NT2/D1 (cell line): ENCODE data around the gene PASK.
"Not testable (repeated sequence)": the region's sequence is repeated elsewhere in the genome, so short reads cannot be mapped to it uniquely, and the experiment has no call there.

Experiments used
- DNase-seq: peaks from one replicate; pipeline ENCODE4 v3.0.0-alpha.2; 2011; ENCODE audit warnings: low read depth, low spot score
- H3K27me3 ChIP-seq: 2 replicates; pipeline ENCODE4 v1.6.0; 2011; ENCODE audit warnings: mild to moderate bottlenecking; ENCODE audit not compliant: insufficient read length, insufficient read depth
- H3K36me3 ChIP-seq: 2 replicates; pipeline ENCODE4 v1.6.1; 2011; ENCODE audit warnings: mild to moderate bottlenecking, low read length, mixed read lengths; ENCODE audit not compliant: insufficient read depth, insufficient read length
- H3K4me1 ChIP-seq: 2 replicates; pipeline ENCODE4 v1.5.1; 2011; ENCODE audit not compliant: insufficient read depth, insufficient read length
- H3K4me3 ChIP-seq: 2 replicates; pipeline ENCODE4 v1.5.1; 2011; ENCODE audit warnings: low read depth; ENCODE audit not compliant: insufficient read length
- H3K9ac ChIP-seq: 2 replicates; pipeline ENCODE4 v1.6.0; 2011; ENCODE audit warnings: low read depth; ENCODE audit not compliant: insufficient read length
- H3K9me3 ChIP-seq: 2 replicates; pipeline ENCODE4 v1.5.1; 2011; ENCODE audit warnings: mild to moderate bottlenecking, low read length; ENCODE audit not compliant: insufficient read depth
- SUZ12 ChIP-seq: IDR thresholded peaks from 2 replicates; pipeline ENCODE4 v1.6.1; 2011; ENCODE audit not compliant: insufficient read length, insufficient read depth; ENCODE audit errors: extremely low read depth
- YY1 ChIP-seq: IDR thresholded peaks from 2 replicates; pipeline ENCODE4 v1.6.1; 2011; ENCODE audit not compliant: insufficient read length, insufficient read depth
- ZNF274 ChIP-seq: IDR thresholded peaks from 2 replicates; pipeline ENCODE4 v1.6.1; 2011; ENCODE audit warnings: mild to moderate bottlenecking, low read depth, low read length

The PASK gene

DNA sequence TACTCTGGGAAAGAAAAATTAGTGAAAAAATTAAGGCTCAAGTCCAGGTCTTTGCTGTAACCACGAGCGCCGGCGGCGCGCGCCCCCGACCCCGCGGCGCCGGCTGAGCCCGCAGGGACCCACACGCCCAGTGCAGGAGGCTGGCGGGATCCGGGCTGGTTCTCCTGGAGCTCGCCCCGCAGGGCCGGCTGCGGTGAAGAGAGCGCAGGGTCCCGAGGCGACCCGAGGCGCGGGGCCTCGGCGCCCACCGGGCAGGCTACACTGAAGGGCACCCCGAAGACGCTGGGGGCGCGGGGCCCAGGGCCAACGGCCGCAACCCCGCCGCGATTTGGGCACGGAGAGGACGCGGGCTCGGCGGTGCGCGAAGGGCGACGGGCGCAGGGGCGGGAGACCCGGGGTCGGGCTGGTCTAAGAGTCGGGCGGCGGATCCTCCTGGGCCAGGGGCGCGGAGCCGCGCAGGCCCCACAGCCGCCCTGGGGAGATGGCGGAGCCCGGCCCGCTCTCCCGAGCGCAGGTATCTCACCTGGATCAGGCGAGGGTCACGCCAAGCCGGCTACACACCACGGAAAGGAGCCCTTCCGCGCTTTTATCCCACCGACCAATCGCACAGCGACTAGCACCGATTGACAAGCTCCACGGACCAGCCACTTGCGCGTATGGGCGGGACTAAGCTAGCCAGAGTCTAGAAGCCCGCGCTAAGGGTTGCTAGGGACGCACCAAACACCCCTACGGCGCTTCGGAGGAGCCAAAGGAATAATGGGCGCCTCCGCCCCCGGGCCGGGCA is at the start of gene PASK:
TSS of gene PASK (minus strand) at position 582 of the 784 bp plus-strand sequence. CDS start 6,440 bp downstream, outside the sequence.
- Histone ChIP-seq H3K9ac (peak within 1 kb of the TSS; percentile 92), H3K9me3 (no peaks in the 10 kb centered on the region), H3K4me1 (peaks cover 19% of the 10 kb centered on the region), H3K4me3 (peak within 1 kb of the TSS; percentile 82), H3K36me3 (peaks cover 12% of the 10 kb centered on the region), H3K27me3 (peaks cover 15% of the 10 kb centered on the region)
- TF ChIP-seq SUZ12: peak; percentile 16
- TF ChIP-seq YY1: no peak
- peak; percentile 95 for DNase-seq

DNA sequence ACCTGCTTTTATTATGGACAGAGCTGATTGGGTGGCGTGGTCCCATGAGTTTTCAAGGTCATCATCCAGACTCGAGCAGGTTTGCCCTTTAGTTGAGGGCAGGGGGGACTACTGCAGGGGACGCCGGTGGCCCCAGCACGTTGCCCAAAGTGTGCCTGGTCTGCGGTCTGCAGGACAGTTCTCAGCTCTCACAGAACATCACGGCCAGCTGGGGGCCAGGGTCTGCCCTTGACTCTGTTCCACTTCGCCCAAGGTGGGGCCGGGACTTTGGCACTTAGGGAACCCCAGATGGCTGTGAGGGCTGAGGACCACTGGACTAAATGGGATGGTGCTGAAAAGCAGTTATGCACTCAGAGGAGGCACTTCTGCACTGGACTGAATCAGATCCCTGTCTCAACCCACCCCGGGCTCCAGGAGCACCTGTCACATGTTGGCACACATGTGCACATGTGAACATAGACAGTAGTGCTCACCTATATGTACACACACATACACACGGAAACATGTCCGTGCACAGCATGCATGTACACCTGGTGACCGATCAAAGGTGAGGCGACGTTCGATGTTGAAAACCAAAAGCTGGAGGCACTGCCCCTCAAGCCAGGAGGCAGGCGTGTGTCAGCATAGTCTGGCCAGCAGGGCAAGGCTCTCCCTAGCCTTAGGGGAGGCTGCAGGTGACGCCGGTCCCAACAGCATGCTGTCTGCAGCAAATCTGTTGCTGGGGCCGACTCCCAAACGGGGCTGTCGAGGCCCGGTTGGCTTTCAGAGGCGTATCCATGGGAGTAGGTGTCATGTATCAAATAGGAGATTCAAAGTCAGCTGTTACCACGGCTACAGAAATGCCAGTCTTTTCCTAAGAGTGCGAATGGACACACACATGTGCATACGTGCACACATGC is 49.4 kb upstream of the PASK start:
- no peaks in the 10 kb centered on the region for H3K9me3 ChIP-seq
- TF ChIP-seq SUZ12 (no peak), ZNF274 (no peak), YY1 (no peak)
- H3K9ac ChIP-seq: no peak overlapping the region
- H3K36me3 ChIP-seq: no peaks in the 10 kb centered on the region
- H3K4me1 ChIP-seq: peaks cover 25% of the 10 kb centered on the region
- no peak for DNase-seq
- H3K27me3 ChIP-seq: no peaks in the 10 kb centered on the region
- no peak overlapping the region for H3K4me3 ChIP-seq

GRCh38 chr2:241197947-241198346 is 48.7 kb upstream of the PASK start:
- no peaks in the 10 kb centered on the region for H3K27me3 ChIP-seq
- H3K36me3 ChIP-seq: no peaks in the 10 kb centered on the region
- no peak overlapping the region for H3K9ac ChIP-seq
- no peak for DNase-seq
- no peaks in the 10 kb centered on the region for H3K9me3 ChIP-seq
- no peak overlapping the region for H3K4me3 ChIP-seq
- no peak for TF ChIP-seq SUZ12
- TF ChIP-seq ZNF274: no peak
- no peak for TF ChIP-seq YY1
- peaks cover 25% of the 10 kb centered on the region for H3K4me1 ChIP-seq

- H3K27me3 ChIP-seq, H3K4me3 ChIP-seq, H3K9ac ChIP-seq, DNase-seq, H3K9me3 ChIP-seq, H3K36me3 ChIP-seq: not testable (repeated sequence)
- H3K4me1 ChIP-seq: peaks cover 25% of the 10 kb centered on the region
Measured at GRCh38 chr2:241197246-241197645, 48.0 kb upstream of the PASK start.

DNA sequence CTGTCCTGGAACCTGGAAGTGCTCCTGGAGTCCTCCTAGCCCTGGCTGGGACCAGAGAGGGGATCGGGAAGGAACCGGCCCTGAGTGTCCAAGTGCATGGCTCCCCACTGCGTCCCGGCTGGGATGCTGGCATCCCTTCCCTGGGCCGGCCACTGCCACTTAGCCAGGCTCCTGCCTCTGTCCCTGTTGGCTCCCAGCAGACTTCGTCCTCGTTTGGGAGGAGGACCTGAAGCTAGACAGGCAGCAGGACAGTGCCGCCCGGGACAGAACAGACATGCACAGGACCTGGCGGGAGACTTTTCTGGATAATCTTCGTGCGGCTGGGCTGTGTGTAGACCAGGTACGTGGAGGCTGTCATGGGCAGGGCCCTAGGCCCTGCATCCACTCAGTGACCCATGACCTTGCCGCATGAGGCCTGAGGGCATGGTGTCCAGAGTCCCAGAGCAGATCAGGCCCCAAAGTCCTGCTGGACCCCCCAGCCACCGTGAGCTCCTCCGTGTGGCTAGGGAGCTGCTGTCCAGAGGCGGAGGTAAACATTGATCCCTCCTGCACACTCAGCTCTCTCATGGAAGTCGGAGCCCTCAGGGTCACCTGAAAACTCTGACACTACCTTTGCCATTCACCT is 46.3 kb upstream of the PASK start:
- Histone ChIP-seq H3K9ac (no peak overlapping the region), H3K4me3 (no peak overlapping the region), H3K4me1 (peaks cover 19% of the 10 kb centered on the region), H3K9me3 (no peaks in the 10 kb centered on the region), H3K27me3 (no peaks in the 10 kb centered on the region), H3K36me3 (no peaks in the 10 kb centered on the region)
- TF ChIP-seq ZNF274 (no peak), YY1 (no peak), SUZ12 (no peak)
- no peak for DNase-seq

DNA sequence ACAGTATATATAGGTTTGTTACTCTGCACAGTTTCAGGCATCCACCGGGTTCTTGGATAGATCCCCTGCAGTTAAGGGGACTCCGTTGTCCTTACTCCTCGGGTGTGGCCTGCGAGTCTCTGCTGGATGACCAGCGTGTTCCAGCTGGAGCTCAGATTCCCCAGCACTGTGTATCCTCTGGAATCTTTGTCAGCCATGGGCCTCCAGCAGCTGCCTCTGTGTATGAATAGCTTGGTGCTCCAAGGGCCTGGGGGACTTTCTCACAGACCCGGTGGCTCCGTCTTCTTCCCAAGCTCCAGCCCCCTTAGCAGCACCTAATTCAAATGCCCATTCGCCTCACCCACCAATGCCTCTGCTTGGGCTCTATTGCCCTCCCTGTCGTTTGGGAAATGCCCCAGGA is 45.5 kb upstream of the PASK start:
- H3K36me3 ChIP-seq: no peaks in the 10 kb centered on the region
- no peak for DNase-seq
- no peak overlapping the region for H3K9ac ChIP-seq
- peaks cover 13% of the 10 kb centered on the region for H3K4me1 ChIP-seq
- H3K9me3 ChIP-seq: no peaks in the 10 kb centered on the region
- H3K27me3 ChIP-seq: no peaks in the 10 kb centered on the region
- no peak for TF ChIP-seq SUZ12
- no peak for TF ChIP-seq YY1
- no peak for TF ChIP-seq ZNF274
- no peak overlapping the region for H3K4me3 ChIP-seq

DNA sequence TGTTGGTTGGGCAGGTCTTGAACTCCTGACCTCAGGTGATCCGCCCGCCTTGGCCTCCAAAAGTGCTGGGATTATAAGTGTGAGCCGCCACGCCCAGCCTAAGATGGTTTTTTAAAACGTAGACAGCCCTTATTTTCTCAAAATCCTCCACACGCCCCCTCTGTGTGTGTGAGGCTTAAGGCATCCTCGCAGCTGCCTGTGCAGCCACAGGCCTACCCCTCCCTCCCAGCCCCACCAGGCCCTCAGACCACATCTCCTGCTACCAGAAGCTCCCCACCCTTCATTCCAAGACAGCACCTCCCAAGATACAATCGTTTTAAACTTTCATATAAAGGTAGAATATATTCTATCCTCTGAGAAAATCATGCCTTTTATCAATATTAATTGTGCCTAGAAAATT is 44.0 kb upstream of the PASK start:
- DNase-seq: no peak
- no peaks in the 10 kb centered on the region for H3K9me3 ChIP-seq

More for the DNA sequence above, 44.0 kb upstream of the PASK start:
- H3K4me3 ChIP-seq: no peak overlapping the region
- TF ChIP-seq ZNF274 (no peak), SUZ12 (no peak), YY1 (no peak)
- H3K4me1 ChIP-seq: peaks cover 15% of the 10 kb centered on the region
- no peaks in the 10 kb centered on the region for H3K36me3 ChIP-seq
- no peaks in the 10 kb centered on the region for H3K27me3 ChIP-seq
- no peak overlapping the region for H3K9ac ChIP-seq
